ENCODE data around the gene NEMP1. TPM values are rescaled to one million over a fixed set of nuclear protein-coding genes. Genes with fewer than 3 reads are reported as not detected.

Gene NEMP1
- total and polyA plus RNA-seq, 10 of the 15 experiments (the other 5 are each of a cell fraction or from before 2014, with no cell fraction given) = 4.0 to 45.9 (median 19.8) TPM

- in situ Hi-C loops (cut with MboI) (no loop called here), intact Hi-C loops (cut with micrococcal nuclease; ENCODE audit: unreplicated experiment) (no loop called here)
- WGBS (ENCODE audit: insufficient coverage, insufficient replicate concordance, low lambda C conversion rate, missing lambda C conversion rate) = 78% methylated on average over 8 of the region's 8 CpGs
- BruUV-seq (replicated peaks) = no TSS peak
- FAIRE-seq (no peak), ATAC-seq (no peak), DNase-seq (ENCODE audit: low read depth, low spot score) (no peak)
- RAD21 ChIA-PET (ENCODE audit: unreplicated experiment) = interaction anchor here (0.8 to 1.2 kb wide), 2 partner anchors 28 to 338 kb away, joined by 3 to 4 read pairs; no protein-coding TSS in a partner anchor
- no peak overlapping the region; the same call in 1 of the 2 replicates for H3K27ac ChIP-seq (ENCODE audit: control insufficient read depth, insufficient read depth)
- no peak overlapping the region for H2AFZ ChIP-seq (ENCODE audit: control insufficient read depth, low read depth, low read length)
- SMC1A ChIA-PET (ENCODE audit: uncharacterized antibody, unreplicated experiment) = interaction anchor here (1.2 to 10.4 kb wide), 3 partner anchors 12 to 28 kb away, joined by 6 to 120 read pairs (median 9); partner anchors contain the start of genes NEMP1 and STAT6
- CTCF ChIA-PET = interaction anchor here (0.7 to 4.2 kb wide), 6 partner anchors 10 to 31 kb away, joined by 3 to 23 read pairs (median 9); partner anchors contain the start of gene STAT6
- no peaks in the 10 kb centered on the region for H3K27me3 ChIP-seq (replicated peaks in 1 of 2; ENCODE audit: control insufficient read depth in 2 of 2, insufficient read depth in 2 of 2, low read length in 1 of 2)
- no peak overlapping the region for H3K4me3 ChIP-seq
- H3K79me2 ChIP-seq (ENCODE audit: control insufficient read depth, insufficient read depth, low read length) = peaks cover 9% of the 10 kb centered on the region
- POLR2A ChIA-PET = interaction anchor here (0.5 to 7.6 kb wide), 5 partner anchors 13 to 413 kb away, joined by 3 to 74 read pairs (median 35); partner anchors contain the start of genes NEMP1 and STAT6
- H3K36me3 ChIP-seq (ENCODE audit: control insufficient read depth in 2 of 2, insufficient read depth in 2 of 2, low read length in 1 of 2) = peaks cover 15 to 30% of the 10 kb centered on the region in 2 experiments
- H3K4me2 ChIP-seq (ENCODE audit: control insufficient read depth, insufficient read depth) = no peak overlapping the region
- H3K9ac ChIP-seq (ENCODE audit: control insufficient read depth, insufficient read depth, low read length) = no peak overlapping the region
- peaks cover 26% of the 10 kb centered on the region for H3K4me1 ChIP-seq (ENCODE audit: control insufficient read depth, insufficient read depth, low read length)
- H4K20me1 ChIP-seq (ENCODE audit: control insufficient read depth, insufficient read depth) = no peaks in the 10 kb centered on the region
- H3K9me3 ChIP-seq (replicated peaks; ENCODE audit: control insufficient read depth, insufficient read depth, low read length) = no peaks in the 10 kb centered on the region
- no peak for TF ChIP-seq IRF3 (IDR thresholded peaks at IDR 0.05)
- no peak for TF ChIP-seq RBBP5 (conservative IDR thresholded peaks at IDR 0.05)
- TF ChIP-seq CEBPB (IDR thresholded peaks at IDR 0.05; ENCODE audit: borderline replicate concordance in 1 of 2, low read depth in 2 of 2, low read length in 2 of 2) = no peak
- TF ChIP-seq POU2F2 (IDR thresholded peaks at IDR 0.05; ENCODE audit: borderline replicate concordance, low read depth, low read length) = no peak
- no peak for TF ChIP-seq NR2F1 (conservative IDR thresholded peaks at IDR 0.05)
- TF ChIP-seq CUX1 (IDR thresholded peaks at IDR 0.05; ENCODE audit: insufficient replicate concordance, low read depth, low read length) = no peak
- no peak for TF ChIP-seq ZBTB33 (IDR thresholded peaks at IDR 0.05)
- TF ChIP-seq NRF1 (conservative IDR thresholded peaks at IDR 0.05; ENCODE audit: low read depth, low read length) = no peak
- no peak for TF ChIP-seq E2F8 (IDR thresholded peaks at IDR 0.05; ENCODE audit: low read depth, partially characterized antibody)
- no peak for TF ChIP-seq NFXL1 (IDR thresholded peaks at IDR 0.05; ENCODE audit: borderline replicate concordance)
- TF ChIP-seq LARP7 (IDR thresholded peaks at IDR 0.05) = no peak
Measured at GRCh38 chr12:57096748-57097553, 18.4 kb upstream of the NEMP1 start.
